ENCODE measurements around the gene ASB7. TPM values are rescaled to one million over a fixed set of nuclear protein-coding genes. Genes with fewer than 3 reads are reported as not detected.

The ASB7 gene
- total RNA-seq, 1 experiment from 2014 or later, result 12.9 TPM

GRCh38 chr15:100597862-100598261, 4.5 kb upstream of the ASB7 start (continued):
- TF ChIP-seq ARID4B (CRISPR knock-in tag; IDR thresholded peaks at IDR 0.05; ENCODE audit: borderline replicate concordance) (no peak), PREB (CRISPR knock-in tag; IDR thresholded peaks at IDR 0.05; ENCODE audit: borderline replicate concordance) (no peak), CTCF (IDR thresholded peaks at IDR 0.05) (no peak), FOXJ3 (CRISPR knock-in tag; IDR thresholded peaks at IDR 0.05; ENCODE audit: borderline replicate concordance) (no peak), NFE2L1 (CRISPR knock-in tag; IDR thresholded peaks at IDR 0.05) (no peak), PRDM15 (CRISPR knock-in tag; IDR thresholded peaks at IDR 0.05) (no peak)

- H3K36me3 Mint-ChIP-seq, result no peaks in the 10 kb centered on the region
- DNase-seq (ENCODE audit: low spot score) (no peak), ATAC-seq (no peak)
- H3K4me1 Mint-ChIP-seq, result peaks cover 4% of the 10 kb centered on the region
- H3K27ac Mint-ChIP-seq, result no peak overlapping the region
- ChIA-PET POLR2A (no interaction called here), CTCF (no interaction called here)
- H3K27me3 Mint-ChIP-seq (ENCODE audit: low read depth), result no peaks in the 10 kb centered on the region
- no peak overlapping the region for H3K4me3 Mint-ChIP-seq
- H3K9me3 Mint-ChIP-seq, result peaks cover 1% of the 10 kb centered on the region
- TF ChIP-seq AR (CRISPR knock-in tag; IDR thresholded peaks at IDR 0.05) (no peak), CDX4 (CRISPR knock-in tag; IDR thresholded peaks at IDR 0.05; ENCODE audit: borderline replicate concordance) (no peak), ETV6 (CRISPR knock-in tag; IDR thresholded peaks at IDR 0.05) (no peak), ZNF532 (CRISPR knock-in tag; IDR thresholded peaks at IDR 0.05; ENCODE audit: borderline replicate concordance) (no peak), ZMAT4 (CRISPR knock-in tag; IDR thresholded peaks at IDR 0.05) (no peak)
These were observed 3.7 kb upstream of the ASB7 start for GRCh38 chr15:100598655-100599054.

Measured in WTC11 (cell line).